HG02938 (cell line): ENCODE measurements around the gene SMYD4.
"Not testable (repeated sequence)": the region's sequence is repeated elsewhere in the genome, so short reads cannot be mapped to it uniquely, and the experiment has no call there.

Source experiments
- ATAC-seq: cut with Tn5 transposase; IDR thresholded peaks from one replicate; pipeline ENCODE4 v1.9.1; 2021; ENCODE audit warnings: mild to moderate bottlenecking, moderate library complexity; ENCODE audit not compliant: unreplicated experiment

SMYD4 gene

DNA sequence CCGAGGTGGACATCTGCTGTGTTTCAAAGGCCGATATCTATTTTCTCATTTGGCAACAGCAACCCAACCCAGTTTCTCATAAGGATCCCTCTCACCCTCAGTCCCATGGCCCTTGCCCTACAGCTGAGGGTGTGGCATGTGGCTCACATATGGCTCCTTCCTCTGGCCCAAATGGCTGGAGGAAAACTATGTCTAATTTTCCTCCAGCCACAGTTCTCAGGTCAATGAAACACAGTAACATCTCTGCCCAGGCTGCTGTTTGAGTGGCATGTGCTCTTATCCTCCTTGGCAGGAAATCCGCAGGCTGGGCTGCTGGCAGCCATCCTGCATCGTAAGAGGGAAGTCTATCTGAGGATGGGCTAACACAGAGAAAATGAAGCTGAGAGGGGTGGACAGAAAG is 43.8 kb downstream of the SMYD4 start:
- ATAC-seq = no peak

DNA sequence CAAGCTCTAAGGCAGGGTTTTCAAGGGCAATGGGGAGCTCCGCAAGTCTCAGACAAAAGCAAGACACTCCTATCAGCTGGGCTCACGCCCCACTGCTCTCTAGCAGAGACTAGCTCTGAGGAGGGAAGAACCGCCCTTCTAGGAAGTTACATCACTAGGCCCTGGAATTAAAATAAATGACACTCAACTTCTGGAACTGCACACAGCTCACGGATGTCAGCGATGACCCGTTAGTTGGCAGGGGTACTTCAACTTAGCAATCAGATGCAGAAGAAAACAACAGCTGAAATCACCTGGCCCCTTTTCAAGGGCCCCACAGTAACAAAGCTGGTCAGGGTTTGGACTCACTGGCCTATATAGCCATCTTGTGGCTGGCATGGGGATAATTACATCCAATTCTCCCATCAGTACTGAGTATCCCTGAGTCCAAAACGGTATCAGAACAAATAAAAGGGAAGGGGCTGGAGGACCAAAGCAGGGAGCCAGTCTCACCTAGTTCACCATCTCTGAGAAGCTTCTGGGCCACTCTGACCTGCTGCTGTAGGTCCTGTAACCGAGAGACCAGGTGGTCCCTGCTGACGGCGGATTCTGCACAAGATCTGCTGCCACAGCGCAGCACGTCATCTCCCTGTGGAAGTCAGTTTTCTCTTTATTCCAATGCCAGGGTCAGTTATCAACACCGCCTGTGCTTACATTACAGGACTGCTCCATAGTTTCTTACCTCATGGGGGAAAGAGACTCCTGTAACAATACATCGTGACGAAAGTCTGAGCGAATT is 45.7 kb downstream of the SMYD4 start:
- no peak for ATAC-seq

DNA sequence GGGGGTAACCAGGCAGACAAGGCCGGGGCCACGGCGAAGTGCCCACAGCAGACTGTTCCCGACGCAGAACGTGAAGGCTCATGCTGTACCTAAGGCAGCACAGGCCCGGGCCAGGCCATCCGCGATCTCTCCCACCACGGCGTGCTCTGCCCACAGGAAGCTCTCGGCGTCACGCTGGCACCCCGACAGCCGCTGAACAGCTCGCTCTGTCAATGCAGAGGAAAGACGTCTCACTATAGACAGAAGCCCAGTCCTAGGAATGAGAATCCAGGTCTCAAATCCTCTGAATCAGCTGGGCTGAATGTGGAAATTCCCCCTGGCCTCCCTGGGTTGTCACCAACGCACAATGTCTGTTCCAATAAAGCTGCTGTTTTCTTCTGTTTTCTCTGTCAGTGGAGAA is 46.4 kb downstream of the SMYD4 start:
- no peak for ATAC-seq

DNA sequence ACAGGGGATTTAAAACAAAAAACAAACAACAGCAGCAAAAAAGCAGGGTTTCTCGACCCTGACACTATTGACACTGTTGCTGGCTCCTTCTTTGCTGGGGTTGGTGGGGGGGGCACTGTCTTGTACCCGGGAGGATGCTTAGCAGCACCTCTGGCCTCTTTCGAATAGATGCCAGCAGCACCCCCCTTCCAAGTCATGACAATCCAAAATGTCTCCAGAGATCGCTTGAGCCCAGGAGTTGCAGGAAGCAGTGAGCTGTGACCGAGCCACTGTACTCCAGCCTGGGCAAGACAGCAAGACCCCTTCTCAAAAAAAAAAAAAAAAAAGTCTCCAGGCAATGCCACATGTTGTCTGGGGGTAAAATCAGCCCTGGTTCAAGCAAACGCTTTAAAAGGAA is 47.5 kb downstream of the SMYD4 start:
- no peak for ATAC-seq

DNA sequence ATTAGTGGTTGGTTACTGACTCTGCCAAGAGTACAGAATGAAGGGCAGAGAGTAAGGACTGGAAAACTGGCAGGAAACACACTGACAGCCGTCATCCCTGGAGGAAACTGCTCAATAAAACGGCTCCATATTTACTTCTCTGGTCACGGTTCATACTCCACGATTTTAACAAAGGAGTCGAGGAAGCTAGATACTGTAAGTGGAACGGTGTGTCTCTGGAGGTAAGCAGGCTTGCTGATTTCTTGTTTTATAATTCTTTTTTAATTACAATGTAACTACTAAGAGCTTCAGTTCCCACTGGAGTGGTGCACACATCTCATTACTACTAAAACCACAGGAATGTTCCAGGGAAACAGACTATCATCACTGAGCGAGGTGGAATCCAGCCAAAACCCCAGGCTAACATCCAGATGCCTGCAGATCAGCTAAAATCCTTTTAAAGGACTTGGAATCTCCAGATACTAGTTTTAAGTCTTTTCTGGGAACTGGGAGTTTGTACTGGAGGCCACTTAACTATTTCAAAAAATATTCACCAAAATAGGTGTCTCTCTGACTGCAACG is 50.1 kb downstream of the SMYD4 start:
- ATAC-seq = no peak

DNA sequence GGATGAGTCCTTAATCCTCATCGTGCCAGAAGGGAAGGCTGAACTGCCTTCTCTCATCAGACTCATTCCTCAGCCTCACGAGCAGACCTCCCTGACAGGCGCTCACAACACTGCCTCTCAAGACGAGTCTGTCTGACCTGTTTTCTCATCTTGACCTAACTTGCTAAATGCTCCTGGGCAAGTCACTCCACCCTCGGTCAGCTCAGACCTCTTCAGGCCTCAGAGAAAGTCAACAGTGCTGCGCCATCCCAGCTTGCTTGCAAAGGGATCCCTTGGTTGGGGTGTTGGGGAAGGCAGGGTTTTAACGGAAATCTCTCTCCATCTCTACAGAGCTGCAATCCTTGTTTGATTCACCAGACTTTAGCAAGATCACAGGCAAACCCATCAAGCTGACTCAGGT is 52.8 kb downstream of the SMYD4 start:
- ATAC-seq = no peak

DNA sequence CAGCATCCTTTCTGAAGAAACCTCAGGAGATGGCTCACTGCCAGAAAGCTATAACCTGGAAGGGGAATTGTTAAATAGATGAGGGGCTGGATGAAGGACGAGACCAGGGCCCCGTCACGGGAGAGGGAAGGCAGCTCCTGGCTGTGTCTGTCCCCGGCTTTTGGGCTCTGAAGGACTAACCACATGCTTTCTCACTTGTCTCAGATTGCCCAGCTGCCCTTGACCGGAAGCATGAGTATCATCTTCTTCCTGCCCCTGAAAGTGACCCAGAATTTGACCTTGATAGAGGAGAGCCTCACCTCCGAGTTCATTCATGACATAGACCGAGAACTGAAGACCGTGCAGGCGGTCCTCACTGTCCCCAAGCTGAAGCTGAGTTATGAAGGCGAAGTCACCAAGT is 53.4 kb downstream of the SMYD4 start:
- ATAC-seq = no peak

DNA sequence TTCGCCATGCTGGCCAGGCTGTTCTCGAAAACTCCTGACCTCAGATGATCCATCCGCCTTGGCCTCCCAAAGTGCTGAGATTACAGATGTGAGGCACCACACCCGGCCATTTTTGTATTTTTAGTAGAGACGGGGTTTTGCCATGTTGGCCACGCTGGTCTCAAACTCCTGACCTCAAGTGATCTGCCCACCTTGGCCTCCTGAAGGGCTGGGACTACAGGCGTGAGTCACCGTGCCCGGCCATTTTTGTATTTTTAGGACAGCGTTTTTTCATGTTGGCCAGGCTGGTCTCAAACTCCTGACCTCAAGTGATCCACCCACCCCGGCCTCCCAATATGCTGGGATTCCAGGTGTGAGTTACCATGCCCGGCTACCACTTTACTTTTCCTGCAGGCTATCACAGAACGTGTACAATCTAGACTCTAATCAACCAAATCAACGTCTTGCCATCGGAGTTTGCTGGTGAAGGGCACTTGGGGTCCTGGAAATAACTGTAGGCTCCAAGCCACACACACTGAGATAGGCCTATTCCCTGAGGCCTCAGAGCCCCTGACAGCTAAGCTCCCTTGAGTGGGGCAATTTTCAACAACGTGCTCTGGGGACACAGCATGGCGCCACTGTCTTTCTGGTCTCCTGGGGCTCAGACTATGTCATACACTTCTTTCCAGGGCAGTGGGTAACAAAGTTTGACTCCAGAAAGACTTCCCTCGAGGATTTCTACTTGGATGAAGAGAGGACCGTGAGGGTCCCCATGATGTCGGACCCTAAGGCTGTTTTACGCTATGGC is 55.1 kb downstream of the SMYD4 start:
- ATAC-seq = no peak

DNA sequence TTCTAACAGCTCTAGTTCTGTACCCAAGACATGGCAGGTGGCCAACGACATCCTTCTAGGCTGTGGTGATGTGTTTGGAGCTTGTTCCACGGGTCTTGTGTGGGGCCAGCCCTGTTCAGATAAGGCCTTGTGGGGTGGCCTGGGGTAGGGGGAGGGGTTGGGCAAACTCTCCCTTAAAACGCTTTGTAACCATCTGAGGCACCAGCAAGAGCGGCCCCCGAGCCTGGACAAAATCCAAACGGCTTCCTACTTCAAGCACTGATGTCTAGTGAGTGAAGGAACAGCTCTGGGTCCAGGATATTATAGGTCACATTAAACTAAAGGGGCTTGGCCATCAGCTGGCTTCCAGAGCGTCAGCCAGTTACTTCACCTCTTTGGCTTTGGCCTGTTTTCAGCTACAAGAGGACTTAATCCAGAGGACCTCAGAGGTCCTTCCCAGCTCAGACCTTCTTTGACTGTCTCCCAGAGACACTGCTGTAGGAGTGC is 56.0 kb downstream of the SMYD4 start:
- no peak for ATAC-seq

DNA sequence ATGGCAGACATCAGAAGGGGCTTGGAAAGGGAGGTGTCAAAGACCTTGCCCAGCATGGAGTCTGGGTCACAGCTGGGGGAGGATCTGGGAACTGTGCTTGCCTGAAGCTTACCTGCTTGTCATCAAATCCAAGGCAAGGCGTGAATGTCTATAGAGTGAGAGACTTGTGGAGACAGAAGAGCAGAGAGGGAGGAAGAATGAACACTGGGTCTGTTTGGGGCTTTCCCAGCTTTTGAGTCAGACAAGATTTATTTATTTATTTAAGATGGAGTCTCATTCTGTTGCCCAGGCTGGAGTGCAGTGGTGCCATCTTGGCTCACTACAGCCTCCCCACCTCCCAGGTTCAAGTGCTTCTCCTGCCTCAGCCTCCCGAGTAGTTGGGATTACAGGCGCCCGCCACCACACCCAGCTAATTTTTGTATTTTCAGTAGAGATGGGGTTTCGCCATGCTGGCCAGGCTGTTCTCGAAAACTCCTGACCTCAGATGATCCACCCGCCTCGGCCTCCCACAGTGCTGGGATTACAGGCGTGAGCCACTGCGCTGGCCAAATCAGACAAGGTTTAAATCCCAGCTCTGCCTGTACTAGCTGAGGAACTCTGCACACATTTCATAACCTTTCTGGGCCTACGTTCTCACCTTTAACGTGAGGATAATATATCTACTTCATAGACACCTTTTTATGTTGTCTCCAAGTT is 56.6 kb downstream of the SMYD4 start:
- ATAC-seq = not testable (repeated sequence)

DNA sequence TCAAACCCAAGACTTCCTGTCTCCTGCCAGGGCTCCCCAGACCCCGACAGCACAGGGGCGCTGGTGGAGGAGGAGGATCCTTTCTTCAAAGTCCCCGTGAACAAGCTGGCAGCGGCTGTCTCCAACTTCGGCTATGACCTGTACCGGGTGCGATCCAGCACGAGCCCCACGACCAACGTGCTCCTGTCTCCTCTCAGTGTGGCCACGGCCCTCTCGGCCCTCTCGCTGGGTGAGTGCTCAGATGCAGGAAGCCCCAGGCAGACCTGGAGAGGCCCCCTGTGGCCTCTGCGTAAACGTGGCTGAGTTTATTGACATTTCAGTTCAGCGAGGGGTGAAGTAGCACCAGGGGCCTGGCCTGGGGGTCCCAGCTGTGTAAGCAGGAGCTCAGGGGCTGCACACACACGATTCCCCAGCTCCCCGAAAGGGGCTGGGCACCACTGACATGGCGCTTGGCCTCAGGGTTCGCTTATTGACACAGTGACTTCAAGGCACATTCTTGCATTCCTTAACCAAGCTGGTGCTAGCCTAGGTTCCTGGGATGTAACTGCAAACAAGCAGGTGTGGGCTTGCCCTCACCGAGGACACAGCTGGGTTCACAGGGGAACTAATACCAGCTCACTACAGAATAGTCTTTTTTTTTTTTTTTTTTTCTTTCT is 59.8 kb downstream of the SMYD4 start:
- no peak for ATAC-seq

DNA sequence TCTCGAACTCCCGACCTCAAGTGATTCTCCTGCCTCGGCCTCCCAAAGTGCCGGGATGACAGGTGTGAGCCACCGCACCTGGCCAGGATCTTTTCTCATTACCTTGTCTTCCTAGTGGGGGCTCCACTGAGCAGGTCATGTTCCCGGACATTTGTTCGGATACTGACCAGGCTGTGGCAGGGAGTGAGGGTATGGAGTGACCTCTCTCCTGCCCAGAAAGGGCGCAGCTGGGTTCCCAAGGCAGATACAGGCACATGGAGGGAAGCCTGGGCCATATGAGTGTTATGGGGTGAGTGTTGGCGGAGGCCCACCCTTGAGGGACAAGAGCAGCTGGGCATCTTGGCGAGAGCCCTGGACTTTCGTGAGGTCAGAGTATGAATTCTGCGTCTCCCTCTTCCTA is 62.3 kb downstream of the SMYD4 start:
- no peak for ATAC-seq

DNA sequence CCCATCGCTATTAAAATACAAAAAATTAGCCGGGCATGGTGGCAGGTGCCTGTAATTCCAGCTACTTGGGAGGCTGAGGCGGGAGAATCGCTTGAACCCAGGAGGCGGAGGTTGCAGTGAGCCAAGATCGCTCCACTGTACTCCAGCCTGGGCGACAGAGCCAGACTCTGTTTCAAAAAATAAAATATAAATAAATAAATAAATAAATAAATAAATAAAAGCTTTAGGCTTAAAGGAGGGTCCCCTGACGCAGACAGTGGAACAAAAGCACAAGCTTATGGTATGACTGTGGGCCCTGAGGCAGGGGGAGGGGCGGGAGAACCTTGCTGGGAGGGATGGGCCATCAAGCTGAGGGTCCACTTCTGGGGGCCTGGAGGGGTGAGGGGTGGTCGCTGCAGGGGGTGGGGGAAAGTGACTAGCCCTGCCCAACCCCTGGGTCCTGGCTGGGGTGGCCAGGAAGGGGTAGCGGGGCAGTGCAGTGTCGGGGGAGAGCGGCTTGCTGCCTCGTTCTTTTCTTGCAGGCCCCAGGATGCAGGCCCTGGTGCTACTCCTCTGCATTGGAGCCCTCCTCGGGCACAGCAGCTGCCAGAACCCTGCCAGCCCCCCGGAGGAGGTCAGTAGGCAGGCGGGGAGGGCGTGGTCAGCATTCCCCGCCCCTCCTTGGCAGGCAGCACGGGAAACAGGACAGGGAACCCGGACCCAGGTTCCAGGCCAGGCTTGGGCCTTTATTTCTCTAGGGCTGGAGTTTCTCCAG is 63.1 kb downstream of the SMYD4 start:
- no peak for ATAC-seq

DNA sequence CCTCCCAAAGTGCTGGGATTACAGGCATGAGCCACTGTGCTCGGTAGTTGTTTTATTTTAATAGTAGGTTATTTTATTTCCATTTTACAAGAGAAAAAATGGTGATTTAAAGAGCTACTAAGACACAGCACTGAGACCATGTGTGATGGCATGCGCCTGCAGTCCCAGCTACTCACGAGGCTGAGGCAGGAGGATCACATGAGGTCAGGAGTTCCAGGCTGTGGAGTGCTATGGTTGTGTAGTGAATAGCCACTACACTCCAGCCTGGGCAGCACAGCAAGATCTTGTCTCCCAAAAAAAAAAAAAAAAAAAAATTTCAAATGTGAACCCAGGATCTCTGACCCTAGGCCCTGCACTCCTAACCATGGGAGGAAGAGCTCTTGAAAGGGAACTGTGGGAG is 64.1 kb downstream of the SMYD4 start:
- no peak for ATAC-seq

DNA sequence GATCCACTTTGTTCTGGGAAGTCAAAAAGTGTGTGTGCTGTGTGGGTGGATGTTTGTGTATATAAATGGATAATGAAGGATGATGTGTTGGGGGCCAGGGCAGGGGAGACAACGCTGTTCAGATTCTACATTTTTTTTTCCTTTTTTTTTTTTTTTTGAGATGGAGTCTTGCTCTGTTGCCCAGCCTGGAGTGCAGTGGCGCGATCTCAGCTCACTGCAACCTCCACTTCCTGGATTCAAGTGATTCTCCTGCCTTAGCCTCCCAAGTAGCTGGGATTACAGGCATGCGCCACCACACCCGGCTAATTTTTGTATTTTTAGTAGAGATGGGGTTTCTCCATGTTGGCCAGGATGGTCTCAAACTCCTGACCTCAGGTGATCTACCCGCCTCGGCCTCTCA is 65.0 kb downstream of the SMYD4 start:
- ATAC-seq = not testable (repeated sequence)

DNA sequence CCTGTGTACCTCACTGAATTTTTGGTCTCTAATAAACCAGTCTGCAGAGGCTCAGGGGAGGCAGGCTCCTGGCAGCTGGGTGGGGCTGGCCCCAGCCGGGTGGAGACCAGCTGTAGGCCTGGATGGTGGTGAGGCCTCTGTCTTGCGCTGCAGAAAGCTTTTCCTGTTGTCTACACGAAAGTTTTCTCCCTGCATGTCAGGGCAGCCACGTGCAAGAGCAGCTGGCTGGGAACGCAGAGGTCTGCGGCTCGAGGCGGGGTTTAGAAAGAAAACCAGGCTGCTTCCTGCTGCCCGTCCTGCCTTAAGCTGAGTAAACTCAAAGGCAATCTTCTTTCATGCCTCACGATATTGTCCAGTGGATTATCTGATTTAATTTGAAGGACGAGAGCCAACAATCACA is 65.4 kb downstream of the SMYD4 start:
- no peak for ATAC-seq

DNA sequence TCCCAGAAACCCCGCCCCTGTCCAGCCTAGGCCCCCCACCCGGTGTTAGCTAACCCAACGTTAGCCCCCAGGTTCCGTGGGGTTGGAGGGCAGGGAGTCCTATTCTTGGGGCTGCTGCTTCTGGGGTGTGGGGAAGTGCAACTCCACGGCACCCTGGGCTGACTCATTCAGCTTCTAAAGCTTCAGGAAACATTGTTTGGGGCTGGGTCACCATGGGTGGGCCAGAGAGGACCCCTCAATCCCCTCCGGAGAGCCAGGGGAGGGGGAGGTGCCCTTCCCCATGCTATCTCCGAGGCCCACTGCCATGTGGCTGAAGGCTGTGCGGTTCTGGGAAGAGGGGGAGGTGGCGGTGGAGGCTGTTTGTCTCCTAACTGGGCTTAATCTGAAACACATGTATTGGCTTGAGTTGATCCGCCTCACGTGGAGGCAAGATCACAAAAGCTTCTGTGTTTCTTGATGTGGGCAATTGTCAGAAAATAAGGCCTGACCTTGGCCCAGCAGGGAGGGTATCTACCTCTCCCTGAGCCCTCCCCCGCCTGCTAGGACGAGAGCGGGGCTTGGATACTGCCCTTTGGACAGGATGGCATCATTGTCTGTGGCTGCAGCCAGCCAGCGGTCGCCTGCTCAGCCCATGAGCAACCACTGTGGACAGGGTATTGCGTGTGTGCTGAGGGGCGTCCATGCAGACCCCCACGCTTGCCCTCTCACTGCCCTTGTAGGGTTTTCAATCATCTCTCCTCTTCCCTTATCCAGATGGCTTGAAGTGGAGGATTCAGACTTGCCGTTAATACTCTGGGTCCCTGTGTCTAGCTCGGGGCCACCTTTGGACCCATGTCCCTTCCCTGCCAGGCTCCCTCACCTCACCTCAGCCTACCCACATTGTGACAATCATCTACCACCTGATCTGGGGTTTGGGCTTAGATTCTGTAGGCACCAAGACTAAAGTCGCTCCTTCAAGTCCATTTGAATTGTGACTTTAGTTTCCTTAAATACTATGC is 66.5 kb downstream of the SMYD4 start:
- no peak for ATAC-seq

DNA sequence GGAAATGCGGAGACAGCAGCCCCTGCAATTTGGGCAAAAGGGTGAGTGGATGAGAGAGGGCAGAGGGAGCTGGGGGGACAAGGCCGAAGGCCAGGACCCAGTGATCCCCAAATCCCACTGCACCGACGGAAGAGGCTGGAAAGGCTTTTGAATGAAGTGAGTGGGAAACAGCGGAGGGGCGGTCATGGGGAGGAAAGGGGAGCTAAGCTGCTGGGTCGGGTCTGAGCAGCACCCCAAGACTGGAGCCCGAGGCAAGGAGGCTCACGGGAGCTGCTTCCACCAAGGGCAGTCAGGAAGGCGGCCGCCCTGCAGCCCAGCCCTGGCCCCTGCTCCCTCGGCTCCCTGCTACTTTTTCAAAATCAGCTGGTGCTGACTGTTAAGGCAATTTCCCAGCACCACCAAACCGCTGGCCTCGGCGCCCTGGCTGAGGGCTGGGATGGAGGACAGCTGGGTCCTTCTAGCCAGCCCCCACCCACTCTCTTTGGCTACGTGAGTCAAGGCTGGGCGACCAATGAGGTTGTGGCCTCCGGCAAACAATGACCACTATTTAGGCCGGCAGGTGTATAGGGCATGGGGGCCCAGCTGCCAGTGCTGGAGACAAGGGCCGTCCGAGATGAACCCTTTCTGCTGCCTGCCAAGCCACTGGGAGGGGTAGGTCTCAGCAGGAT is 67.3 kb downstream of the SMYD4 start:
- no peak for ATAC-seq
